CD4-positive, alpha-beta T cell treated with Interleukin-1 beta for 1 hour (primary cell): ENCODE results near the gene ACTL8.
A peak's percentile ranks its signal among the peaks of the same experiment; 100 is the strongest.

Source experiments
- DNase-seq, 2 donors: peaks; one replicate each; pipeline ENCODE4 v3.0.0-alpha.2; 2020 to 2022

The ACTL8 gene

DNA sequence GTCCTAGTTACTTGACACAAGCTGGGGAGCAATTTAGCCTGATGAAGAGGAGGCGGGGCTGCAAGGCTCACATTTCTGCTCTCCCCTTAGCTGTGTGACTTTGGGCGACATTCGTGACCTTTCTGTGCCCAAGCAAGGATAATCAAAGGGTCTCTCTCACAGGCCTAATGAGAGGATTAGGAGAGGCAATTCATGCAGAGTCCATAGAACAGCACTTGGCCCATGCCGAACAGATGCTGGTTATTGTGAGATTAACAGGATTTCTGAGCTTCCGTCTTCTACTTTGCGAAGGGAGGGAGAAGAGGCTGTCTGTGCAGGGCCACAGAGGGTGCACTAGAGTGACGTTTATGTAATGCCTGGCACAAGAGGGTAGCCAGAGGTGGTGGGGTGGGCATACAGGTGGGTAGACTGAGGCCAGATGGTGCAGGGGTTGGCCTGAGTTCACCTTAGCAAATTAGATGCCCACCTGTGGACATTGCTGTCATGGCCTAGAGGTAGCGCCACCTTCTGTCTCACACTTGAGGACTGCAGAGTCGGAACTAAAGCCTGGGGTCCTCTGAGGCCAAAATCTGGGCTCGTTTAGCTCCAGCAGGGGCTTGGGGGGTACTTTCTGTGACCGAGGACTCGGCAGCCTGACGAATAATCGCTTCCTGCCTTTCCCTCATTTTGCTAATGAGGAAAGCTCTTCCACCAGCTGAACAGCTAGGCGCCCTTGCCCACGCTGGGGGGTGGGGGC lies 18.6 kb downstream of the ACTL8 start:
- no peak for DNase-seq

GRCh38 chr1:17774452-17774851 lies 19.3 kb downstream of the ACTL8 start:
- no peak for DNase-seq

GRCh38 chr1:17775796-17776195 lies 20.7 kb downstream of the ACTL8 start:
- no peak for DNase-seq

DNA sequence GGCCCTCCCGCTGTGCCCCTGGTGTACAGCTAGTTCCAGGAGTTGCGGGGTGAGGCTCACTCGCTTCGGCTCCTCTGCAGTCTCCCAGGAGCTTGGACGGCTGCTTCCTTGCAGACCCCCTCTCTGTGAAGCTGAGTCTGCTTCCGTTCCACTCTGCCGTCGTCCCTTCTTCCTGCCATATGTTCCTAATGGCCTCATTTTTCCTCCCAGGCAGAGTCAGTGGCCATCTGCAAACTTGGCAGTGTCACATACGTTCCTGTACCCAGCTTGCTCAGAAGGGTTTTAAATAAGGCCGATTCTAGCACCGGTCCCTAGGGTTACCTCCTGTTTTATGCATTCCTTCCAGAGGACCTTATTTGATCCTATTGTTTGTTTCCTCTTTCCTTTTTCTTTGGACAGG lies 21.3 kb downstream of the ACTL8 start:
- DNase-seq: no peak

DNA sequence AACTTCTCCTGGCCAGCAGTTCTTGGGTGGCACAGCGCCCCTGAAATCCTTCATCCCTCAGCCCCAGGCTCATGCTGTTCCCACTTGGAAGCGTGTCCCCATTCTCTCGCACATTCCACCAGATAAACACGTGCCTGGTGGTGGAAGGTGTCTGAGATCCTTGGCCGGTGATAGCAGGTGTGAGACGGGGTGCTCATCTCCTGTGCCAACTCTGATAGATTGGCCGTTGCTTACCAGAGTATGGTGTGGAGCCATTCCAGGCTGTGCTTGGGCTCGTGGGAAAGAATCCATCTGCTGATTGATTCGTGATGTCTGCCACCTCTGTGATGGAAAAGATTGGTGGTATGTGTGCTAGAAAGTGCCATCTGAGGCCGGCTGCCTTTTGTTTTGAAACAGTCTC lies 22.2 kb downstream of the ACTL8 start:
- DNase-seq: no peak

DNA sequence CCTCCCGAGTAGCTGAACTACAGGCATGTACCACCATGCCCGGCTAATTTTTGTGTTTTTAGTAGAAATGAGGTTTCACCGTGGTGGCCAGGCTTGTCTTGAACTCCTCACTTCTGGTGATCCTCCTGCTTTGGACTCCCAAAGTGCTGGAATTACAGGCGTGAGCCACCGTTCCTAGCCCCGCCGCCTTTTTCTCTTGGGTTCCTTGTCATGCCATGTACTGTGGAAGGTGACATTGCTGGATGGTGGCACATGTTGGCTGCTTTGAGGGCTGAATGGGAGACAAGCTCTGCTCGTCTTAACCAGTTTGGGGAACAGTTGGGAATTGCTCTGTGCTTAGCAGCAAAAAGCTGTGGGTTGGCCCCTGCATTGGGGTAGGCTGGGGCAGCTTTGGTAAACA lies 22.7 kb downstream of the ACTL8 start:
- peak in 1 of 2 donors; percentile 1 for DNase-seq

- no peak for DNase-seq
These were observed 25.8 kb downstream of the ACTL8 start for GRCh38 chr1:17780916-17781315.

DNA sequence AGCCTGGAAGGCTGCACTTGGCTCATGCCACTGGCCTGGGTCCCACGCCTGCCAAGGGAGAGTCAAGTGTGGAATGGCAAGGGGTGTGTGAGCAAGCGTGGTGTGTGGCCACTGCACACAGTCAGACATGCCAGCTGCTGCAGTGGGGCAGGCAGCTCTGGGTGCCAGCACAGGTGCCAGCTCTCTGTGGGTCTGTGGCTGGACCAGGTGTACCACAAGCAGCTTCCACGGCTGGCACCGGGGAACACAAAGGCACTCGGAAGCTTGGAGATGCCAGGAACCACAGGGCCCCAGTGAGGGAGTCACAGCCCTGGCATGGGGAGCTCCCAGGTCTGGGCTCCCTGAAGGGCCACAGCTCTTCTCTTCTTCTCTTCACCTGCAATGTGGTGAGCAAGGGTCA lies 34.8 kb downstream of the ACTL8 start:
- DNase-seq: no peak

DNA sequence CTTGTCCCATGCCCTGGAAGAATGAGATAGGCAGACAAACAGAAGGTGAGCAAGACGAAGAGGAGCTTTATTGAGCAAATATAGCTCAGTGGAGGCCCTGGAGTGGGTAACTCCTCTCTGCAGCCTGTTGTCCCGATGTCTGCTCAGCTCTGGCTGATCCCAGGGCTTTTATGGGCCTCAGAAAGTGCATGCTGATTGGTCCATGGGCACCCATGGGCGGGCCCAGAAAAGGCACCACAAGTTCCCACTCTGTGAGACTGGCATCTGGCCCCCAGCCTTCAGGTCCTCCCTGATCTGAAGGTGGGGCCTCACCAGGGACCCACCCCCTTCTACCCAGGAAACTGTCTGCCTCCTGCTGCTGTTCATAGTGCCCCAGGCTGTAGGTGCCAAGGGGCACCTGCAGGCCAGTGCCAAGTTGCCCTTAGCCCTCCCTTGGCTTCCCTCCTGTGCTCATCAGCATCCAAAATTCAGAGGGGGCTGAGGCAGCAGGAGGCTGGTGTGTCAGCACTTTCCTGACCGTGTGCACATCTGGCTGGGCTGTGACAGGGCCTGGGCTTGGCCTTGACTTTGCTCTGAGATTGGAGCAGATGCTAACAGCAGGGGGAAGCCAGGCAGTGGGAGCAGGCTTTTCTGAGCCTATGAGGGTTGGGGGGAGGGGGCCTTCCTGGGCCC lies 35.4 kb downstream of the ACTL8 start:
- no peak for DNase-seq

- no peak for DNase-seq
These were observed 35.9 kb downstream of the ACTL8 start for GRCh38 chr1:17791055-17791390.

- no peak for DNase-seq
These were observed 36.3 kb downstream of the ACTL8 start for GRCh38 chr1:17791480-17791879.

DNA sequence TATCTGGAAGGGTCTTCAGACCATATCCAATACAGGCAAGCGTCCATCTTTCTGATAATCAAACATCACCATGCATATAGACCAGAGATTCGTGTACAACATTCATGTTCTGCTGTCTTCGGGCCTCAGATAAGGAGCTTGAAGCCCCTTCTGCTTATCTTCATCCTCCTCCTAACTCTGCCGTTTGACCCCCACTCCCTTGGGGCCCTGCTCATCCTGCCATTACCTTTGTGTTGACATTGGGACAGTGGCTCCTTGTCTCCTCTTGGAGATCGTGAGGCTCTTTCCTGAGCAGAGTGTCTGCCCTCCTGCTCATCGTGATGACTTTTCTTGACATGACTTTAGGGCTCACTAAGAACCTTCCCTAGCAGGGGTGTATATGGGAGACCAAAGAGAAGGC lies 37.3 kb downstream of the ACTL8 start:
- no peak for DNase-seq

GRCh38 chr1:17795081-17795809 lies 40.1 kb downstream of the ACTL8 start:
- no peak for DNase-seq

DNA sequence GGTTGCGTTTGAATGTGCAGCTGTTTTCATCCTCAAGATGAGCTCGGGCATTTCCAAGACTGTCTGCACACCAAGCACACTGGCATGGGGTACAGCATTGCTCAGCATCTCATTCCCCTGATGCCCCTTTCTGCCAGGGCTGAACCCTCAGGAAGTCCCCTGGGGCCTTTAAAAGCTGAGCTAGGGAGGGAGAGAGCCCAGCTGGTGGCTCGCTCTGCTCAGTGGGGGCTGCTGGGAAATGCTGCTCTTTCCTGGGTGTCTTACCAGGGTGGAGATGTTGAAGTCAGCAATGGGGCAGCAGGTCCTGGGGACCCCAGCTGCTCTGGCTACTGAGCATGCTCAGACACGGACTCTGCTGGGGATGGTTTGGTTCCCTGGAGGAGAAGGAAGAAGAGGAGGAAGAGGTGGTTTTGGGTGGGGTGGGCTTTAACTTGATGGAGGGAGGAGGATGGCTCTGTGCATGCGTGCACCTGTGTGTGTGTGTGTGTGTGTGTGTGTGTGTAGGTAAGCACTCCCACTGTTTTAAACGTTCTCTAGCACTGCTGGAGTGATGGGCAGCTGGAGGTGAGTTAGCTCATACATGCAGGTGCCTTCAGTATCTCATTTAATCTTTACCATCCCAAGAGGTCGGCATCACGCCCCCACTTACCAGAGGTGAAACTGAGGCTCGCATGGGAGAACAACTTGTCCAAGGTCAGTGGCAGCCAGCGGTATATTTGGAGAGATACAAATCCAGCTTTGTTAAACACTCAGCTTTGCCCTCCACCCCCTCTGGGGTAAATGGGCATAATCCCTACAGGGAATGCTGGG lies 40.9 kb downstream of the ACTL8 start:
- DNase-seq: no peak

- no peak for DNase-seq
These were observed 42.3 kb downstream of the ACTL8 start for GRCh38 chr1:17797478-17797877.

DNA sequence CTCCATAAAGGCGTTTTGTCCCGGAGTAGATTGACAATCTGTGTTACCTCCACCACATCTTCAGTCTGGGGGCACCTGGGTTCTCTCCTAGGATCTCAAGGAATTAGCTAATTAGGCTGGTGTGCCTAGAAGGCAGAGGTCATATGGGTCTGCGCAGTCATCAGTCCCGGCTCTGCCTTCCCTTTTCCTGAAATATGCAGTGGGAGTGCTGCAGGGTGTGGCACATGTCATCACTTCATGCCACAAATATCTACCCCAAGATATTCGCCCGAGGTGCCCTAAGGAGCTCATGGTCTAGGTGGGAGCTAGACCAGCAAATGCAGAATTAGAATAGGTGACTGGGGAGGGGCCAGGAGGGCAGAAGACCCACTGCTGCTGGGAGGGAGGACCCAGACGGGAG lies 42.9 kb downstream of the ACTL8 start:
- no peak for DNase-seq

DNA sequence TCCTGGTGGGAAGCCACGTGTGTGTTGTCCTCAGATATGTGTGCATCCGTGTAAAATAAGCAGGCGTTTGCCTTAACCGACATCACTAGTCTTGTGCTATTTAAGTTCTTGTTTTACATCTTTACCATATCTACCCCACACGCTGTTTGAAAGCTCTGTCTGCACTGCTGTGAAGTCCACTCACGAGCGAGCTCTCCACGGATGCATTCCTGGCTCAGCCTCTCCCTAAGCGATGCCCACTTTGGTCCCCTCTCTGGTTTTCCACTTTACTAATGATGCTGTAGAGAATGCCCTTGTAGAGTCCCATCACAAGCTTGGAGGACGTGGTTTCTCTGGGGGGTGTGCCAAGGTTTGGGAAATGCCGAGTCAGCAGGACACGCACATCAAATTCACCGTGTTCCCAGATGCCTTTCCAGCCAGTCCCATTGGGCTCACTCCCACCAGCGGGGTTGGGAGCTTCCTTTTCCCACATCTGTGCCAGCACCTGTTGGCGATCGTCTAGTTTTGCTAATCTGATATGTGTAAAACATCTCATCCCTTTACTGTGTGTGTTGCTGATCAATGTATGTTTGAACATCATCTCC lies 43.8 kb downstream of the ACTL8 start:
- no peak for DNase-seq

GRCh38 chr1:17799642-17800041 lies 44.5 kb downstream of the ACTL8 start:
- DNase-seq: no peak

- no peak for DNase-seq
These were observed 47.0 kb downstream of the ACTL8 start for GRCh38 chr1:17802164-17802563.

DNA sequence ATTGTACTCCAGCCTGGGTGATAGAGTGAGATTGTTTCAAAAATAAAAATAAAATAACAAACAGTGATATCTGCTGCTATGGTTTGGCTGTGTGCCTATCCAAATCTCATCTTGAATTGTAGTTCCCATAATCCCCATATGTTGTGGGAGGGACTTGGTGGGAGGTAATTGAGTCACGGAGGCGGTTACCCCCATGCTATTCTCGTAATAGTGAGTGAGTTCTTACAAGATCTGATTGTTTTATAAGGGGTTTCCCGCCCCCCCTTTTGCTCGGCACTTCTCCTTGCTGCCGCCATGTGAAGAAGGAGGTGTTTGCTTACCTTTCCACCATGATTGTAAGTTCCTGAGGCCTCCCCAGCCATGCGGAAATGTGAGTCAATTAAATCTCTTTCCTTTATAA lies 47.8 kb downstream of the ACTL8 start:
- no peak for DNase-seq

GRCh38 chr1:17805869-17806684 lies 50.9 kb downstream of the ACTL8 start:
- no peak for DNase-seq

GRCh38 chr1:17808816-17809215 lies 53.7 kb downstream of the ACTL8 start:
- DNase-seq: no peak
